ENCODE measurements around the gene NEDD4L.

NEDD4L gene

GRCh38 chr18:58042826-58043490 is 1.1 kb upstream of the NEDD4L start:
- Histone ChIP-seq H3K27ac (no peak overlapping the region), H3K27me3 (no peaks in the 10 kb centered on the region; the same call in 1 of the 2 replicates), H3K4me1 (peaks cover 25% of the 10 kb centered on the region), H3K9me3 (no peaks in the 10 kb centered on the region), H3K4me3 (peak overlapping the region; percentile 99), H3K9ac (peak overlapping the region; percentile 51), H3K36me3 (no peaks in the 10 kb centered on the region), H3K4me2 (peak overlapping the region; percentile 78), H4K20me1 (peaks cover 9% of the 10 kb centered on the region; the same call in 1 of the 2 replicates)
- no peak for TF ChIP-seq Cebpa-rat (IDR thresholded peaks at IDR 0.05)

GRCh38 chr18:58044370-58045241 is 580 bp downstream of the NEDD4L start:
- Histone ChIP-seq H3K4me1 (peaks cover 25% of the 10 kb centered on the region), H3K27ac (peak overlapping the region; percentile 74), H3K9me3 (no peaks in the 10 kb centered on the region), H4K20me1 (peaks cover 9% of the 10 kb centered on the region; the same call in 1 of the 2 replicates), H3K4me2 (peak overlapping the region; percentile 90), H3K4me3 (peak overlapping the region; percentile 99), H3K36me3 (no peaks in the 10 kb centered on the region), H3K9ac (peak overlapping the region; percentile 82), H3K27me3 (no peaks in the 10 kb centered on the region; the same call in 1 of the 2 replicates)
- peak; percentile 75; the same call in 1 of the 2 replicates for TF ChIP-seq Cebpa-rat (IDR thresholded peaks at IDR 0.05)

- no peaks in the 10 kb centered on the region for H3K9me3 ChIP-seq
- peaks cover 9% of the 10 kb centered on the region; the same call in 1 of the 2 replicates for H4K20me1 ChIP-seq
- no peaks in the 10 kb centered on the region; the same call in 1 of the 2 replicates for H3K27me3 ChIP-seq
- TF ChIP-seq Cebpa-rat (IDR thresholded peaks at IDR 0.05): no peak
- peaks cover 25% of the 10 kb centered on the region for H3K4me1 ChIP-seq
- peak overlapping the region; percentile 82 for H3K9ac ChIP-seq
- H3K27ac ChIP-seq: no peak overlapping the region; the same call in 1 of the 2 replicates
- no peaks in the 10 kb centered on the region for H3K36me3 ChIP-seq
- peak overlapping the region; percentile 99 for H3K4me3 ChIP-seq
- peak overlapping the region; percentile 90 for H3K4me2 ChIP-seq
Measured at GRCh38 chr18:58045242-58046092, 1.4 kb downstream of the NEDD4L start.

GRCh38 chr18:58046093-58046793 is 2.2 kb downstream of the NEDD4L start:
- Histone ChIP-seq H3K4me2 (peak overlapping the region; percentile 90), H3K27ac (no peak overlapping the region), H3K4me1 (peaks cover 25% of the 10 kb centered on the region), H3K4me3 (peak overlapping the region; percentile 99), H3K36me3 (no peaks in the 10 kb centered on the region), H3K9me3 (no peaks in the 10 kb centered on the region), H3K9ac (peak overlapping the region; percentile 82; the same call in 1 of the 2 replicates), H4K20me1 (peaks cover 9% of the 10 kb centered on the region; the same call in 1 of the 2 replicates), H3K27me3 (no peaks in the 10 kb centered on the region; the same call in 1 of the 2 replicates)
- TF ChIP-seq Cebpa-rat (IDR thresholded peaks at IDR 0.05): no peak

GRCh38 chr18:58046794-58047555 is 2.9 kb downstream of the NEDD4L start:
- Histone ChIP-seq H3K4me3 (no peak overlapping the region), H3K4me1 (peaks cover 25% of the 10 kb centered on the region), H3K36me3 (no peaks in the 10 kb centered on the region), H3K4me2 (peak overlapping the region; percentile 90; the same call in 1 of the 2 replicates), H3K27ac (no peak overlapping the region), H3K9me3 (no peaks in the 10 kb centered on the region), H4K20me1 (peaks cover 9% of the 10 kb centered on the region; the same call in 1 of the 2 replicates), H3K9ac (no peak overlapping the region), H3K27me3 (no peaks in the 10 kb centered on the region; the same call in 1 of the 2 replicates)
- TF ChIP-seq Cebpa-rat (IDR thresholded peaks at IDR 0.05): no peak

- Histone ChIP-seq H3K4me1 (peaks cover 24% of the 10 kb centered on the region), H3K4me3 (no peak overlapping the region), H3K36me3 (no peaks in the 10 kb centered on the region), H4K20me1 (peaks cover 9% of the 10 kb centered on the region; the same call in 1 of the 2 replicates), H3K9me3 (no peaks in the 10 kb centered on the region), H3K27me3 (no peaks in the 10 kb centered on the region; the same call in 1 of the 2 replicates), H3K9ac (no peak overlapping the region), H3K4me2 (no peak overlapping the region), H3K27ac (no peak overlapping the region)
- TF ChIP-seq Cebpa-rat (IDR thresholded peaks at IDR 0.05): no peak
Measured at GRCh38 chr18:58047556-58047882, 3.5 kb downstream of the NEDD4L start.

GRCh38 chr18:58048081-58048642 is 4.1 kb downstream of the NEDD4L start:
- Histone ChIP-seq H3K4me2 (no peak overlapping the region), H4K20me1 (peaks cover 9% of the 10 kb centered on the region; the same call in 1 of the 2 replicates), H3K9me3 (no peaks in the 10 kb centered on the region), H3K36me3 (0 out of 2 replicates have a peak, but pooled peaks cover 3% of the 10 kb centered on the region), H3K9ac (no peak overlapping the region), H3K4me1 (peaks cover 17% of the 10 kb centered on the region), H3K27ac (no peak overlapping the region), H3K27me3 (no peaks in the 10 kb centered on the region; the same call in 1 of the 2 replicates), H3K4me3 (no peak overlapping the region)
- no peak for TF ChIP-seq Cebpa-rat (IDR thresholded peaks at IDR 0.05)

Measured in BLaER1 (cell line).